Neutrophil (primary cell): ENCODE results near the gene CDHR3.

Experiments used
- H3K27ac ChIP-seq: fragments of 200-600 bp; sonication (generic); 2 replicates; pipeline ENCODE4 v1.5.1; 2016; ENCODE audit warnings: mild to moderate bottlenecking, moderate library complexity
- H3K27me3 ChIP-seq: fragments of 200-600 bp; sonication (generic); 2 replicates; pipeline ENCODE4 v1.6.0; 2016; ENCODE audit warnings: mild to moderate bottlenecking
- H3K36me3 ChIP-seq: fragments of 200-600 bp; sonication (generic); 2 replicates; pipeline ENCODE4 v1.5.1; 2017
- H3K4me1 ChIP-seq, 2 experiments: fragments of 200-600 bp in 1 of 2; sonication (generic) in 1 of 2; 1 replicate in 1 of 2; 2 replicates in 1 of 2; pipeline versions ENCODE4 v1.5.1 to v1.6.1; 2013 to 2016; ENCODE audit warnings: low read depth in 1 of 2, low read length in 1 of 2, mild to moderate bottlenecking in 1 of 2, moderate library complexity in 1 of 2; ENCODE audit not compliant: control insufficient read depth in 1 of 2, insufficient read depth in 1 of 2
- H3K4me3 ChIP-seq, 2 experiments: fragments of 200-600 bp in 1 of 2; sonication (generic) in 1 of 2; 1 replicate in 1 of 2; 2 replicates in 1 of 2; pipeline ENCODE4 v1.5.1; 2013 to 2016; ENCODE audit warnings: low read depth in 1 of 2, low read length in 1 of 2, mild to moderate bottlenecking in 1 of 2, moderate library complexity in 1 of 2
- H3K9me3 ChIP-seq: fragments of 200-600 bp; sonication (generic); 2 replicates; pipeline ENCODE4 v1.5.1; 2016
- TF ChIP-seq, protein P1 (sequence below): fragments of 200-600 bp; sonication (generic); IDR thresholded peaks from 2 replicates; pipeline ENCODE4 v1.5.1; 2016; ENCODE audit warnings: antibody characterized with exemption

CDHR3 gene

GRCh38 chr7:106031300-106032035 is 68.4 kb downstream of the CDHR3 start:
- TF ChIP-seq, protein P1, sequence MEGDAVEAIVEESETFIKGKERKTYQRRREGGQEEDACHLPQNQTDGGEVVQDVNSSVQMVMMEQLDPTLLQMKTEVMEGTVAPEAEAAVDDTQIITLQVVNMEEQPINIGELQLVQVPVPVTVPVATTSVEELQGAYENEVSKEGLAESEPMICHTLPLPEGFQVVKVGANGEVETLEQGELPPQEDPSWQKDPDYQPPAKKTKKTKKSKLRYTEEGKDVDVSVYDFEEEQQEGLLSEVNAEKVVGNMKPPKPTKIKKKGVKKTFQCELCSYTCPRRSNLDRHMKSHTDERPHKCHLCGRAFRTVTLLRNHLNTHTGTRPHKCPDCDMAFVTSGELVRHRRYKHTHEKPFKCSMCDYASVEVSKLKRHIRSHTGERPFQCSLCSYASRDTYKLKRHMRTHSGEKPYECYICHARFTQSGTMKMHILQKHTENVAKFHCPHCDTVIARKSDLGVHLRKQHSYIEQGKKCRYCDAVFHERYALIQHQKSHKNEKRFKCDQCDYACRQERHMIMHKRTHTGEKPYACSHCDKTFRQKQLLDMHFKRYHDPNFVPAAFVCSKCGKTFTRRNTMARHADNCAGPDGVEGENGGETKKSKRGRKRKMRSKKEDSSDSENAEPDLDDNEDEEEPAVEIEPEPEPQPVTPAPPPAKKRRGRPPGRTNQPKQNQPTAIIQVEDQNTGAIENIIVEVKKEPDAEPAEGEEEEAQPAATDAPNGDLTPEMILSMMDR, result no peak
- Histone ChIP-seq H3K4me3 (no peak overlapping the region), H3K4me1 (no peaks in the 10 kb centered on the region), H3K27me3 (peaks cover 65% of the 10 kb centered on the region), H3K9me3 (no peaks in the 10 kb centered on the region), H3K27ac (no peak overlapping the region), H3K36me3 (no peaks in the 10 kb centered on the region)

GRCh38 chr7:106032295-106032694 is 69.2 kb downstream of the CDHR3 start:
- no peak overlapping the region for H3K27ac ChIP-seq
- no peaks in the 10 kb centered on the region for H3K36me3 ChIP-seq
- H3K4me1 ChIP-seq, result no peaks in the 10 kb centered on the region

DNA sequence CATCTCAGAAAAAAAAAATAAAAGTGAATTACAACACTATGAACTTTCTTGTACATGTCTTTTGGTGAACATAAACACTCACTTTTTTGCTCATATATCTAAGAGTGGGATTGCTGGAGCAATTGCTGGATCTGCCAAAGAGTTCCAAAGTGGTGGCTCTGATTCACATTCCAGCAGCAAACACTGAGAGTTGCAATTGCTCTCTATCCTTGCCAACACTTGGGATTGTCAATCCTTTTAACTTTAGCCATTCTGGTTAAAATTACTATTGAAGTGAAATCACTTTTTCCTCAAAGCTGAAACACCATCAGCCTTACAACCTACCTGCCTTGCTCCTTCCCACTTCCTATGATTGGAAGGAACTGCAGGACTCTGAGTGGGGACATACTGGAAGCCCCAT is 70.7 kb downstream of the CDHR3 start:
- Histone ChIP-seq H3K4me1 (no peaks in the 10 kb centered on the region), H3K27me3 (peaks cover 52% of the 10 kb centered on the region), H3K9me3 (no peaks in the 10 kb centered on the region), H3K36me3 (no peaks in the 10 kb centered on the region), H3K4me3 (no peak overlapping the region), H3K27ac (no peak overlapping the region)
- TF ChIP-seq, protein P1, result no peak

More at GRCh38 chr7:106032295-106032694, 69.2 kb downstream of the CDHR3 start:
- TF ChIP-seq, protein P1, result no peak
- Histone ChIP-seq H3K4me3 (no peak overlapping the region), H3K9me3 (no peaks in the 10 kb centered on the region), H3K27me3 (peaks cover 57% of the 10 kb centered on the region)

GRCh38 chr7:106034383-106034782 is 71.3 kb downstream of the CDHR3 start:
- Histone ChIP-seq H3K4me3 (no peak overlapping the region), H3K27me3 (peaks cover 52% of the 10 kb centered on the region), H3K27ac (no peak overlapping the region), H3K4me1 (no peaks in the 10 kb centered on the region), H3K9me3 (no peaks in the 10 kb centered on the region), H3K36me3 (no peaks in the 10 kb centered on the region)
- TF ChIP-seq, protein P1, result no peak

DNA sequence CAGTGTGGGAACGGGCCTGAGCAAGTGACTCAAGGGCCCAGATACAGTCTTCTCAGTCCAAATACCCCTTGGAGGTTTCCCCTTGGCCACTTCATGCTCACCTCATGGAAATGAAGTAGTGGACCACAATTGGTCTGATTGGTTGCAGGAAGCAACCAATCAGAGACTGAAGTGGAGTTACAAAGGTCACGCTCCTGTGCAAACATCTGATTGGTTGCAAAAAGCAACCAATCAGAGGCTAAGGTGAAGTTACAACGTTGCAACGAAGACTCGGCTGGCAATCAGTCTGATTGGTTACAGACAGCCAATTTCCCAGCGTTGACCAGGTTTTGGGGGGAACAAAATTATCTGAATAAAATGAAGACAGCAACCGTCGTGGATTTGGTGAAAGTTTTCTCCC is 72.5 kb downstream of the CDHR3 start:
- no peaks in the 10 kb centered on the region for H3K36me3 ChIP-seq
- TF ChIP-seq, protein P1, result no peak
- no peaks in the 10 kb centered on the region for H3K4me1 ChIP-seq
- no peak overlapping the region for H3K27ac ChIP-seq
- peaks cover 45% of the 10 kb centered on the region for H3K27me3 ChIP-seq
- no peaks in the 10 kb centered on the region for H3K9me3 ChIP-seq
- no peak overlapping the region for H3K4me3 ChIP-seq
